Measurements from ENCODE around the gene MTARC2.

The MTARC2 gene

DNA sequence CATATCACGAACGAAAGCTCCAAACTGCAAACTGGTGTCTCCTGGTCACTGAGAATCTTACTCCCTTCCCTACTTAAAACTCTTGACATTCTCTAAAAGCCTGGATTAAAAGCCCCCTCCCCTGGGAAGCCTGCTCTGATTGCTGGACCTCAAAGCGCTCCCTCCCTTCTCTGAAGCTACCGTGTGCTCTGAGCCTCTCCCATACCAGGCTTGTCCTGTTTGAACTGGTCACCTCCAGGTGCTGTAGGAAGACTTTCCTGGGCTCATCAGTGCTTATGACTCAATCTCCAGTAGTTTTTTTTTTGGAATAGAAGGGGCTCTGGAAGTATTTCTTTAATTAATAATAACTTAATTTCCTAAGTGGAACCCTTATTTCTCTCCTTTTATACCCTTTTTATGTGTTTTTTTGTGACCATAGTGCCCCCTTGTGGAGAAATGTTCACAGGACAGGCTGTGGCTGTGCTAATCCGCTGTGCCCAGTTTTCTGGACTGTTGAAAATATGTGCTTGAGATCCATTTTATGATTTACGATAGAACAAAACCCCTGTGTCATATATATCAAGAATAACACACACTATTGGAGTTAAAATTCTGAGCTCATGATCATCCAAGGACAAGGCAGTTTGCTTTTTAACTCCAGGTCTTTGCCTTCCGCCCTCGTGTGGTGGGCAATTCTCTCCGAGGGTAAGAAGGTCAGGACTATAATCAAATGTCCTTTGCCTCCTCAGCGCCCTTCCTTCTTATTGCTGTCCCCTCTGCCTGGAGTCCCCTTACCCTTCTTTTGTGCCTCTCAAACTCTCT lies 55.5 kb downstream of the MTARC2 start:
- Histone ChIP-seq H3K27me3 (ENCODE audit: insufficient read depth, low read depth) (no peaks in the 10 kb centered on the region), H2AFZ (ENCODE audit: low read depth) (no peak overlapping the region), H4K20me1 (ENCODE audit: insufficient read depth) (no peaks in the 10 kb centered on the region), H3K9ac (no peak overlapping the region), H3K4me2 (no peak overlapping the region), H3K4me3 (IDR thresholded peaks at IDR 0.05; ENCODE audit: insufficient read depth, low read depth, low read length) (no peak overlapping the region), H3K27ac (no peak overlapping the region), H3K79me2 (ENCODE audit: insufficient read depth, low read depth) (no peaks in the 10 kb centered on the region), H3K36me3 (ENCODE audit: insufficient read depth) (no peaks in the 10 kb centered on the region), H3K4me1 (ENCODE audit: low read depth, poor library complexity, severe bottlenecking) (no peaks in the 10 kb centered on the region)
- TF ChIP-seq, protein P1, sequence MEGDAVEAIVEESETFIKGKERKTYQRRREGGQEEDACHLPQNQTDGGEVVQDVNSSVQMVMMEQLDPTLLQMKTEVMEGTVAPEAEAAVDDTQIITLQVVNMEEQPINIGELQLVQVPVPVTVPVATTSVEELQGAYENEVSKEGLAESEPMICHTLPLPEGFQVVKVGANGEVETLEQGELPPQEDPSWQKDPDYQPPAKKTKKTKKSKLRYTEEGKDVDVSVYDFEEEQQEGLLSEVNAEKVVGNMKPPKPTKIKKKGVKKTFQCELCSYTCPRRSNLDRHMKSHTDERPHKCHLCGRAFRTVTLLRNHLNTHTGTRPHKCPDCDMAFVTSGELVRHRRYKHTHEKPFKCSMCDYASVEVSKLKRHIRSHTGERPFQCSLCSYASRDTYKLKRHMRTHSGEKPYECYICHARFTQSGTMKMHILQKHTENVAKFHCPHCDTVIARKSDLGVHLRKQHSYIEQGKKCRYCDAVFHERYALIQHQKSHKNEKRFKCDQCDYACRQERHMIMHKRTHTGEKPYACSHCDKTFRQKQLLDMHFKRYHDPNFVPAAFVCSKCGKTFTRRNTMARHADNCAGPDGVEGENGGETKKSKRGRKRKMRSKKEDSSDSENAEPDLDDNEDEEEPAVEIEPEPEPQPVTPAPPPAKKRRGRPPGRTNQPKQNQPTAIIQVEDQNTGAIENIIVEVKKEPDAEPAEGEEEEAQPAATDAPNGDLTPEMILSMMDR (conservative IDR thresholded peaks at IDR 0.05; ENCODE audit: low read depth, low read length) = peak; percentile 96

DNA sequence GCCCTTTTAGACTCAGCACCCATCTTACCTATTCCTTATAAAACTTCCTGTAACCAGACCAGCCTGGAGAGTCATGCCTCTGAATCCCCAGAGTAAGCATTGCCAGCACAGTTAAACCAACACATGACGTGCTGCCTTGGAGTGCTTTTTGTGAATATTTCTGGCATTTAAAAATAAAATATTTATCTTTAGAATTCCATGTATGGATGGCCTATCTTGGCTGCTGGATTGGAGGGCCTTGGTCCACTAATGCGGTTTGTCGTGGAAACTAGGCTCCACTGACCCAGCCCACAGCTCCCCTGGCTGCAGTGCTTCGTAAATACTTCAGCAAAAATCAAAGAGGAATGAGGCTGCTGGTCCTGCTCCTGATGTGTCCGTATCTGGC lies 56.1 kb downstream of the MTARC2 start:
- Histone ChIP-seq H3K4me2 (no peak overlapping the region), H3K27ac (no peak overlapping the region), H3K4me3 (IDR thresholded peaks at IDR 0.05; ENCODE audit: insufficient read depth, low read depth, low read length) (no peak overlapping the region), H3K79me2 (ENCODE audit: insufficient read depth, low read depth) (no peaks in the 10 kb centered on the region), H4K20me1 (ENCODE audit: insufficient read depth) (no peaks in the 10 kb centered on the region), H2AFZ (ENCODE audit: low read depth) (no peak overlapping the region), H3K9ac (no peak overlapping the region), H3K36me3 (ENCODE audit: insufficient read depth) (no peaks in the 10 kb centered on the region), H3K4me1 (ENCODE audit: low read depth, poor library complexity, severe bottlenecking) (no peaks in the 10 kb centered on the region), H3K27me3 (ENCODE audit: insufficient read depth, low read depth) (no peaks in the 10 kb centered on the region)
- TF ChIP-seq, protein P1 (conservative IDR thresholded peaks at IDR 0.05; ENCODE audit: low read depth, low read length) = no peak

DNA sequence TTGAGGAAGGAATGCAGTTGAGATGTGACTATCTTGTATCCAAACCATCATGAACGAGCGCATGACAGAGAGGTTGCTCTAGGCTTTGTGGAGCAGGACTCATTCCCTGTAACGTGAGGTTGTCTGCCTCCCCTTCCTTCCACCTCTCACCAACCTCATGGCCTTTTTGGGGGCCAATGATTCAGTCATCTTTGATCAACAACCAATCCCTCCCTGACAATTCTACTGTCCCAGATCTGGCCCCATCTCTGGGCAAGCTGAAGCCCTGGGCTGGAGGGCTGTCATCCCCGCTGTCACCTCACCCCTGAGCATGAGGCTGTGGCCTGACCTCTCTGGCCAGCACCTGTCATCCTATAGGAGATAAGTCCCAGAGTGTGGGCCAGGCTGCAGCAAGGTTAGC lies 58.3 kb downstream of the MTARC2 start:
- Histone ChIP-seq H3K27ac (no peak overlapping the region), H3K79me2 (ENCODE audit: insufficient read depth, low read depth) (no peaks in the 10 kb centered on the region), H4K20me1 (ENCODE audit: insufficient read depth) (no peaks in the 10 kb centered on the region), H3K9ac (no peak overlapping the region), H3K4me1 (ENCODE audit: low read depth, poor library complexity, severe bottlenecking) (no peaks in the 10 kb centered on the region), H3K27me3 (ENCODE audit: insufficient read depth, low read depth) (no peaks in the 10 kb centered on the region), H3K4me3 (IDR thresholded peaks at IDR 0.05; ENCODE audit: insufficient read depth, low read depth, low read length) (no peak overlapping the region), H3K36me3 (ENCODE audit: insufficient read depth) (no peaks in the 10 kb centered on the region), H2AFZ (ENCODE audit: low read depth) (no peak overlapping the region), H3K4me2 (no peak overlapping the region)
- TF ChIP-seq, protein P1 (conservative IDR thresholded peaks at IDR 0.05; ENCODE audit: low read depth, low read length) = no peak

DNA sequence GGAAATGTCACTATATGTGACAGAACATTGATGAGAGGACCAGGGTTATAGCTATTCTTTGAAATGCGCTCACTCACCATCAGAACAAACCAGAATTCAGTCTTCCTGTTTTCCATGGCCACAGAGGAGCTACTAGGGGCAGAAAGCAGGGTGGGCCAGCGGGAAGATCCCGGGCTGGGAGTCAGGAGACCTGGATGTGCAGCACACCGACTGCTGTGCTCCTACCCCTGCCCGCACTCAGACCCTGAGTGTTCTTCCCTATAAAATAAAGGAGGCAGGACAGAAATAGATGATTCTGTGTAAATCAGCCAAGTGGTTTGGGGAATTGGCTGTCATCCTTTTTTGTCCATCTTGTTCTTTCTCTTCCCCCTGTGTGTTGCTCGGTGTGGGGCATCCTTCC lies 59.6 kb downstream of the MTARC2 start:
- H3K4me1 ChIP-seq (ENCODE audit: low read depth, poor library complexity, severe bottlenecking) = no peaks in the 10 kb centered on the region
- H2AFZ ChIP-seq (ENCODE audit: low read depth) = no peak overlapping the region
- TF ChIP-seq, protein P1 (conservative IDR thresholded peaks at IDR 0.05; ENCODE audit: low read depth, low read length) = no peak
- H4K20me1 ChIP-seq (ENCODE audit: insufficient read depth) = no peaks in the 10 kb centered on the region
- no peaks in the 10 kb centered on the region for H3K27me3 ChIP-seq (ENCODE audit: insufficient read depth, low read depth)
- no peak overlapping the region for H3K27ac ChIP-seq
- no peak overlapping the region for H3K4me3 ChIP-seq (IDR thresholded peaks at IDR 0.05; ENCODE audit: insufficient read depth, low read depth, low read length)
- H3K36me3 ChIP-seq (ENCODE audit: insufficient read depth) = no peaks in the 10 kb centered on the region
- no peaks in the 10 kb centered on the region for H3K79me2 ChIP-seq (ENCODE audit: insufficient read depth, low read depth)
- no peak overlapping the region for H3K9ac ChIP-seq
- H3K4me2 ChIP-seq = no peak overlapping the region

Measured in KMS-11 (cell line).